Measurements from ENCODE around the gene BAMBI. TPM values are rescaled to one million over a fixed set of nuclear protein-coding genes. Genes with fewer than 3 reads are reported as not detected.

BAMBI gene
- total and polyA plus RNA-seq, 2 of the 8 experiments (the other 6 are each of a cell fraction or from before 2014, with no cell fraction given) = 5.6 to 26.4 TPM

DNA sequence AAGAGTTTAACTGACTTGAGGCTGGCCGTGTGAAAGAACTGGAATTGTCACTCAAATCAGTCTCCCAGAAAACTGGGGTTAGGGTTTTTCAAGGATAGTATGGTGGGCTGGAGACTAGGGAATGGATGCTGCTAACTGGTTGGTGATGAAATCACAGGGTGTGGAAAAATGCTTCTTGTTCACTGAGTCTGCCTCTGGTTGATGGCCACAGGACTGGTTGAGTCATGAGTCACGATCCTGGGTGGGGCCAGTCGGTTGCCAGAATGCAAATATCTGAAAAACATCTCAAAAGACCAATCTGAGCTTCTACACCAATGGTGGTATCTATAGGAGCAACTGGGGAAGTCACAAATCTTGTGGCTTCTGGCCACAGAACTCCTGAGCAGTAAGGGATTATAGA, 16.3 kb upstream of the BAMBI start (continued):
- no peak for TF ChIP-seq ASH2L (IDR thresholded peaks at IDR 0.05; ENCODE audit: low read length)
- no peak for TF ChIP-seq BACH1 (IDR thresholded peaks at IDR 0.05; ENCODE audit: low read length)
- no peak for TF ChIP-seq CHD7 (IDR thresholded peaks at IDR 0.05; ENCODE audit: insufficient replicate concordance, low read length)
- TF ChIP-seq KDM4A (IDR thresholded peaks at IDR 0.05; ENCODE audit: low read depth, low read length, severe bottlenecking) = no peak
- TF ChIP-seq MAFK (IDR thresholded peaks at IDR 0.05; ENCODE audit: low read depth, low read length) = no peak
- no peak for TF ChIP-seq ATF3 (IDR thresholded peaks at IDR 0.05; ENCODE audit: insufficient read depth, low read depth, low read length)
- no peak for TF ChIP-seq ZNF274 (IDR thresholded peaks at IDR 0.05; ENCODE audit: borderline replicate concordance, extremely low read depth, low read length)

All from H1 (cell line).